NCI-H2081 treated with DMSO at 0.1 percent for 48 hours (cell line): ENCODE results near the gene SFTPD.
"Not testable (repeated sequence)": the region's sequence is repeated elsewhere in the genome, so short reads cannot be mapped to it uniquely, and the experiment has no call there.

Experiments
- DNase-seq: peaks from one replicate; lab custom pipeline; 2025; lab: John Stamatoyannopoulos, UW

SFTPD gene

DNA sequence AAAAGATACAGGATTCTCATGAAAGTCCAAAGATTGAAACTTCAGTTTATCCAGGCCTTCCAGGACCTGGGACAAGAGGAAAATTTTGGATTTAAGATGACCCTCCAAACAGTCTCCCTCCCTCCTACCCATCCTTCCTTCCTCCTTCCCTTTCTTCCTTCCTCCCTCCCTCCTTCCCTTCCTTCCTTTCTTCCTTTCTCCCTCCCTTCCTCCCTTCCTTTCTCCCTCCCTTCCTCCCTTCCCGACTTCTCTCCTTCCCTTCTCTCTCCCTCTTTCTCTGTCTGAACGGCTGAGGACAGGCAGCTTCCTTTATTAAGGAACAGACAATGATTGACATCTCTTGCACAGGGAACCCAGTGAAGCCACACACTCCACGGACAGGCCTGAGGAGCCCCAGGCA is 23.3 kb downstream of the SFTPD start:
- no peak for DNase-seq

- no peak for DNase-seq
These were observed 25.2 kb downstream of the SFTPD start for GRCh38 chr10:79923669-79924068.

DNA sequence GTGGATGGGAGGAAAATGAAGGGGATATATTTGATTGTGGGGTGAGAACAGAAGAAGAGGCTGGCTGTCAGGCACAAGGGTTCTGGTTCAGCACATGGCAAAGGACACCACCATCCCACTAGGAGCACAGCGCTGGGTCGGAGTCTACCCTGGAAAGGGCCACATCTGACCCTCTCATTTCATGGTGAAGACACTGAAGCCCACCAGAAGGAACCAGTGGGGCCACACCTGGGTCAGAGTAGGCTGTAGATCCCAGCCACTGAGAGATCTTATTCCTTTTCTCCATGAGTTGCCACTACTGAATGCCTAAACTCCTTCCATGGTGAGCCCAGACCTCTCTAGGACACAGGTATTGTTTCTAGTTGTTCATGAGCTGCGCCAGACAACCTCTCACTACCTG is 25.8 kb downstream of the SFTPD start:
- no peak for DNase-seq

DNA sequence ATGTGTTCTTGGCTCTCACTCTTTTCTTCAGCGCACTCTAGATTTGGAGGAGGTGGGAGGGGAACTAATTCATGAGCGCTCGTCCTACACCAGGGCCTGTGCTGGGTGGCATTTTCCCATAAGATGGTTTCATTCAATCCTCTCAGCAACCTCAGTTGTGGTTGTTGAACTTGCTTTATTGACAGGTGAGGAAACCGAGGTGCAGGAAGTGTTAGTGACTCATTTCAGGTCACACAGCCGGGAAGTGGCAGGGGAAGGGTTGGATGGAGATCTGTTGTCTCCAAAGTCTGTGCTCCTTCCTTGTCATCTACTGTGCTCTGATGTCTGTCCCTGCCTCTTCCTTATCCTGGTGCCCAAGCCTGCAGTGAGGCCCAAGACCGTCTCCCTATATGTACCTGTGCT is 26.9 kb downstream of the SFTPD start:
- not testable (repeated sequence) for DNase-seq

- not testable (repeated sequence) for DNase-seq
These were observed 33.1 kb downstream of the SFTPD start for GRCh38 chr10:79915838-79916237.

- not testable (repeated sequence) for DNase-seq
These were observed 34.4 kb downstream of the SFTPD start for GRCh38 chr10:79914512-79914911.

GRCh38 chr10:79910836-79911235 is 38.1 kb downstream of the SFTPD start:
- no peak for DNase-seq

- DNase-seq: no peak
These were observed 38.6 kb downstream of the SFTPD start for GRCh38 chr10:79910344-79910743.

DNA sequence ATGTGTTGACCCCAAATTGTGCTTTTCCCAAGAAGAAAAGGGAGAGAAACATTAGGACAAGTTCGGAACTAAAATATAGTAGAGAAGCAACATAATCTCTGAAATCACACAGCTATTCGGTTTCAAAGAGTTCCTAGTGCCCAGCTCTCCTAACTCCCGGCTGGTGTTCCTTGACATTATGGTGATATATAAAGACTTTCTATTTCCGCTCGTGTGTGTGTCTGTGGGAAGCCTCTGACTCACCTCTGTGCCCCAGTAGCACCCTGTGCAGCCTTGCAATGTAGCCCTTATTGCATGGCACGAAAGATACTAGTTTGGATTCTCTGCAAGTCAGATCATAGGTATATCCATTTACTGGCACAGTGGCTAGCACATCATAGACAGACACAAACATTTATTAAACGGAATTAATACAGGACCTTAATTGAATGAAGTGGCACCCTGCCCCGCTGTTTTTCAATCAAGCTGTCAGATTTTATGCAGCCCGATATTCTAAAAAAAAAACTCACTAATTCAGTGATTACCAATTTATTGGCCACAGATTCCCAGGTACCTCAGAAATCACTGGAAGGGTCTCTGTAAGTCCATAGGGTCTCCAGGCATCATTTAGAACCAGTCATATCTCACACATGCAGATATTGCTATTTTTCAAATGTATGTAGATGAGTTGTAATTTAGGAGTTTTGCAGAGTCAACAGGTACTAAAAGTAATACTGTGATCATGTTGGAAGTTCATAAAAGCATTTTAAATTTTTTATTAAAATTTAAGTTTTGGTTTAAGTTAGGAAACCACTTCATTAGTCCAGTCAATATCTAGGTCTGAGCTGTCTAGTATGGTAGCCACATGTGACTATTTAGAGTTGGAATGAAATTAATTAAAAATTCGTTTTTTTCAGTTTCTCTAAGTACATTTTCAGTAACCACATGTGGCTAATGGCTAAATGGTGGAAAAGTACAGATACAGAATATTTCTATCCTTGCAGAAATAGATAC is 43.3 kb downstream of the SFTPD start:
- no peak for DNase-seq

- no peak for DNase-seq
These were observed 44.1 kb downstream of the SFTPD start for GRCh38 chr10:79904671-79905321.

GRCh38 chr10:79901571-79901970 is 47.3 kb downstream of the SFTPD start:
- not testable (repeated sequence) for DNase-seq

- no peak for DNase-seq
These were observed 50.1 kb downstream of the SFTPD start for GRCh38 chr10:79898597-79899325.

DNA sequence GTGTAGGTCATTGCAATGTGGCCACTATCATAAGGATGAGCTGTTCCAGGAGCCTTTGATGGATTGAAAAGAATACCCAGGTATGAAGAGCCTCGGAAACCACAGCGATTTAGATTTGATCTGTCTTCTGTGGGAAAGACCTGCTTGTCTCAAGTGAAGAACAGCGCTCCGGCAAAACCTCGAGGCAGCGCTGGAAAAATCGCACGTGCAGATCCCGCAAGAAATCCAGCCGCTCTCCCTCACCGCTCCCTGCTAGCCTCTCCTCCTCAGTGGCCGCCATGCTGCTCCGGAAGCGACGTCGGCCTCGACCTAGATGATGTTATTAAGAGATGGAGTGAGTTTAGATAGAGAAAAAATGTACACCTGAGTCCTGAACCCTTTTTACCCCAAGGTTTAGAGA is 56.0 kb downstream of the SFTPD start:
- DNase-seq: not testable (repeated sequence)

- no peak for DNase-seq
These were observed 58.4 kb downstream of the SFTPD start for GRCh38 chr10:79890469-79890868.

DNA sequence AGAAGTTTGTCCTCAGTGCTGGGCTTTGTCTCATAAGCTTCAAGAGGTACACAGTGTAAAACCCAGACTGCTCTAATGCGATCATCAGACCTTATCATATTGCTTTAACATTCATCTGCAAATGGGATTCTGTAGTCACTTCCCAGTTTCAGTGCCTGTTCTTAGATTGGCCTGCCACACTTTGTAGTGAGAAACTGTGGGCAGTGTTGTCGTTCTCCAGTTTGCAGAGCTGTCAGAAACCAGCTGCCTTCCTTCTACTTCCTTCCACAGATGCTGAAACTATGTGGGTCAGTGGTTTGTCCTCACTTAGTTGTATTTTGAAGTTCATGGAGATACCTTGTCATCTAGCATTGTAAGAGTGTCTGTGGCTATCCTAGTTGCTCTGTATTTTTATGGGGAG is 59.9 kb downstream of the SFTPD start:
- DNase-seq: not testable (repeated sequence)
